ENCODE results near the gene PSMD9.

The PSMD9 gene

GRCh38 chr12:121949648-121950397, 61.2 kb downstream of the PSMD9 start:
- in situ Hi-C loops (cut with MboI; ENCODE audit: low sequenced_read_pairs): no loop called here

- in situ Hi-C loops (cut with MboI; ENCODE audit: low sequenced_read_pairs): no loop called here
These were observed 64.6 kb downstream of the PSMD9 start for GRCh38 chr12:121953117-121953692.

- in situ Hi-C loops (cut with MboI; ENCODE audit: low sequenced_read_pairs): no loop called here
These were observed 65.1 kb downstream of the PSMD9 start for GRCh38 chr12:121953695-121954094.

GRCh38 chr12:121955258-121956237, 67.0 kb downstream of the PSMD9 start:
- in situ Hi-C loops (cut with MboI; ENCODE audit: low sequenced_read_pairs): no loop called here

GRCh38 chr12:121957861-121958515, 69.4 kb downstream of the PSMD9 start:
- in situ Hi-C loops (cut with MboI; ENCODE audit: low sequenced_read_pairs): no loop called here

- in situ Hi-C loops (cut with MboI; ENCODE audit: low sequenced_read_pairs): no loop called here
These were observed 70.1 kb downstream of the PSMD9 start for GRCh38 chr12:121958541-121959240.

GRCh38 chr12:121960541-121960940, 72.0 kb downstream of the PSMD9 start:
- in situ Hi-C loops (cut with MboI; ENCODE audit: low sequenced_read_pairs): no loop called here

- in situ Hi-C loops (cut with MboI; ENCODE audit: low sequenced_read_pairs): no loop called here
These were observed 72.7 kb downstream of the PSMD9 start for GRCh38 chr12:121961195-121961879.

- in situ Hi-C loops (cut with MboI; ENCODE audit: low sequenced_read_pairs): no loop called here
These were observed 74.9 kb downstream of the PSMD9 start for GRCh38 chr12:121963341-121964018.

- in situ Hi-C loops (cut with MboI; ENCODE audit: low sequenced_read_pairs): no loop called here
These were observed 76.4 kb downstream of the PSMD9 start for GRCh38 chr12:121964813-121965643.

GRCh38 chr12:121966959-121967358, 78.4 kb downstream of the PSMD9 start:
- in situ Hi-C loops (cut with MboI; ENCODE audit: low sequenced_read_pairs): no loop called here
